WTC11 (cell line): ENCODE data around the gene SLC39A6.

Experiments used
- CREB1 ChIP-seq: sonication (generic); formaldehyde crosslinking; IDR thresholded peaks from 2 replicates; pipeline ENCODE4 v1.8.0; 2023; ENCODE audit warnings: mild to moderate bottlenecking, missing genetic modification reagents
- ELF4 ChIP-seq: sonication (generic); formaldehyde crosslinking; IDR thresholded peaks from 2 replicates; pipeline ENCODE4 v1.8.1; 2022; ENCODE audit warnings: low read depth, mild to moderate bottlenecking, moderate library complexity, missing genetic modification reagents
- ETV6 ChIP-seq: sonication (generic); formaldehyde crosslinking; IDR thresholded peaks from 2 replicates; pipeline ENCODE4 v1.8.1; 2022; ENCODE audit warnings: mild to moderate bottlenecking, missing genetic modification reagents
- NR2C2 ChIP-seq: sonication (generic); formaldehyde crosslinking; IDR thresholded peaks from 2 replicates; pipeline ENCODE4 v1.8.0; 2022; ENCODE audit warnings: mild to moderate bottlenecking, missing genetic modification reagents
- SP1 ChIP-seq: sonication (generic); formaldehyde crosslinking; conservative IDR thresholded peaks from 2 replicates; pipeline ENCODE4 v1.8.1; 2022; ENCODE audit warnings: missing genetic modification reagents
- TF ChIP-seq, protein P1 (sequence below): fragments of 200-600 bp; IDR thresholded peaks from 2 replicates; pipeline ENCODE4 v1.8.0; 2022; ENCODE audit warnings: antibody characterized with exemption
- TF ChIP-seq, protein P2 (sequence below): sonication (generic); formaldehyde crosslinking; IDR thresholded peaks from 2 replicates; pipeline ENCODE4 v1.8.0; 2022; ENCODE audit warnings: mild to moderate bottlenecking, missing genetic modification reagents
- TF ChIP-seq, protein P3 (sequence below): sonication (generic); formaldehyde crosslinking; IDR thresholded peaks from 2 replicates; pipeline ENCODE4 v1.8.1; 2023; ENCODE audit warnings: mild to moderate bottlenecking, missing genetic modification reagents, moderate library complexity
- TF ChIP-seq, protein P4 (sequence below): sonication (generic); formaldehyde crosslinking; IDR thresholded peaks from 2 replicates; pipeline ENCODE4 v1.8.1; 2022; ENCODE audit warnings: missing genetic modification reagents, borderline replicate concordance

DNA sequence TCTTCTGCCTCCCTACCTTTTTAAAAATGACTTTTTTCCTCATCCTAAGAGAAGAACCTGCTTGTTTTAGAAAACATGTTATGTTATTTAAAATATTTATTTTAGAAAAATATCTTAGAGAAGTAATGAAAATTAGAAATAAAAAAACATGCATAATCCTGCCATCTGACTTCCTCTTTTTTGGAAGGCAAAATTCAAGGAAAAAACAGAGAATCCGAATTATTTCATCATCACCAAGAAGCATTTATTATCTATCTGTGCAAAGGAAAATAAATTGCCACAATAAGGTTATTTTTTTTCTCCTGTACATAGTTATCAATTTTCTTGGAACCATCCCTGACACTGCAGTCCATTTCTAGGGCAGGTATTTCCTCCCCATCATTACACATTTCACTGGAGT is 14.4 kb downstream of the SLC39A6 start:
- TF ChIP-seq ELF4 (CRISPR knock-in tag) = no peak
- no peak for TF ChIP-seq CREB1 (CRISPR knock-in tag)
- TF ChIP-seq, protein P1, sequence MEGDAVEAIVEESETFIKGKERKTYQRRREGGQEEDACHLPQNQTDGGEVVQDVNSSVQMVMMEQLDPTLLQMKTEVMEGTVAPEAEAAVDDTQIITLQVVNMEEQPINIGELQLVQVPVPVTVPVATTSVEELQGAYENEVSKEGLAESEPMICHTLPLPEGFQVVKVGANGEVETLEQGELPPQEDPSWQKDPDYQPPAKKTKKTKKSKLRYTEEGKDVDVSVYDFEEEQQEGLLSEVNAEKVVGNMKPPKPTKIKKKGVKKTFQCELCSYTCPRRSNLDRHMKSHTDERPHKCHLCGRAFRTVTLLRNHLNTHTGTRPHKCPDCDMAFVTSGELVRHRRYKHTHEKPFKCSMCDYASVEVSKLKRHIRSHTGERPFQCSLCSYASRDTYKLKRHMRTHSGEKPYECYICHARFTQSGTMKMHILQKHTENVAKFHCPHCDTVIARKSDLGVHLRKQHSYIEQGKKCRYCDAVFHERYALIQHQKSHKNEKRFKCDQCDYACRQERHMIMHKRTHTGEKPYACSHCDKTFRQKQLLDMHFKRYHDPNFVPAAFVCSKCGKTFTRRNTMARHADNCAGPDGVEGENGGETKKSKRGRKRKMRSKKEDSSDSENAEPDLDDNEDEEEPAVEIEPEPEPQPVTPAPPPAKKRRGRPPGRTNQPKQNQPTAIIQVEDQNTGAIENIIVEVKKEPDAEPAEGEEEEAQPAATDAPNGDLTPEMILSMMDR = no peak
- TF ChIP-seq SP1 (CRISPR knock-in tag) = no peak
- TF ChIP-seq ETV6 (CRISPR knock-in tag) = no peak
- TF ChIP-seq, protein P2, sequence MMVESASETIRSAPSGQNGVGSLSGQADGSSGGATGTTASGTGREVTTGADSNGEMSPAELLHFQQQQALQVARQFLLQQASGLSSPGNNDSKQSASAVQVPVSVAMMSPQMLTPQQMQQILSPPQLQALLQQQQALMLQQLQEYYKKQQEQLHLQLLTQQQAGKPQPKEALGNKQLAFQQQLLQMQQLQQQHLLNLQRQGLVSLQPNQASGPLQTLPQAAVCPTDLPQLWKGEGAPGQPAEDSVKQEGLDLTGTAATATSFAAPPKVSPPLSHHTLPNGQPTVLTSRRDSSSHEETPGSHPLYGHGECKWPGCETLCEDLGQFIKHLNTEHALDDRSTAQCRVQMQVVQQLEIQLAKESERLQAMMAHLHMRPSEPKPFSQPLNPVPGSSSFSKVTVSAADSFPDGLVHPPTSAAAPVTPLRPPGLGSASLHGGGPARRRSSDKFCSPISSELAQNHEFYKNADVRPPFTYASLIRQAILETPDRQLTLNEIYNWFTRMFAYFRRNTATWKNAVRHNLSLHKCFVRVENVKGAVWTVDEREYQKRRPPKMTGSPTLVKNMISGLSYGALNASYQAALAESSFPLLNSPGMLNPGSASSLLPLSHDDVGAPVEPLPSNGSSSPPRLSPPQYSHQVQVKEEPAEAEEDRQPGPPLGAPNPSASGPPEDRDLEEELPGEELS (CRISPR knock-in tag) = no peak
- TF ChIP-seq, protein P3, sequence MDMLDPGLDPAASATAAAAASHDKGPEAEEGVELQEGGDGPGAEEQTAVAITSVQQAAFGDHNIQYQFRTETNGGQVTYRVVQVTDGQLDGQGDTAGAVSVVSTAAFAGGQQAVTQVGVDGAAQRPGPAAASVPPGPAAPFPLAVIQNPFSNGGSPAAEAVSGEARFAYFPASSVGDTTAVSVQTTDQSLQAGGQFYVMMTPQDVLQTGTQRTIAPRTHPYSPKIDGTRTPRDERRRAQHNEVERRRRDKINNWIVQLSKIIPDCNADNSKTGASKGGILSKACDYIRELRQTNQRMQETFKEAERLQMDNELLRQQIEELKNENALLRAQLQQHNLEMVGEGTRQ (CRISPR knock-in tag) = no peak
- TF ChIP-seq, protein P4, sequence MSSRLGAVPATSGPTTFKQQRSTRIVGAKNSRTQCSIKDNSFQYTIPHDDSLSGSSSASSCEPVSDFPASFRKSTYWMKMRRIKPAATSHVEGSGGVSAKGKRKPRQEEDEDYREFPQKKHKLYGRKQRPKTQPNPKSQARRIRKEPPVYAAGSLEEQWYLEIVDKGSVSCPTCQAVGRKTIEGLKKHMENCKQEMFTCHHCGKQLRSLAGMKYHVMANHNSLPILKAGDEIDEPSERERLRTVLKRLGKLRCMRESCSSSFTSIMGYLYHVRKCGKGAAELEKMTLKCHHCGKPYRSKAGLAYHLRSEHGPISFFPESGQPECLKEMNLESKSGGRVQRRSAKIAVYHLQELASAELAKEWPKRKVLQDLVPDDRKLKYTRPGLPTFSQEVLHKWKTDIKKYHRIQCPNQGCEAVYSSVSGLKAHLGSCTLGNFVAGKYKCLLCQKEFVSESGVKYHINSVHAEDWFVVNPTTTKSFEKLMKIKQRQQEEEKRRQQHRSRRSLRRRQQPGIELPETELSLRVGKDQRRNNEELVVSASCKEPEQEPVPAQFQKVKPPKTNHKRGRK (CRISPR knock-in tag) = no peak
- no peak for TF ChIP-seq NR2C2 (CRISPR knock-in tag)
